NT2/D1 (cell line): ENCODE data around the gene ODC1.

ENCODE experiments used
- DNase-seq: peaks from one replicate; pipeline ENCODE4 v3.0.0-alpha.2; 2011; ENCODE audit warnings: low read depth, low spot score
- H3K27me3 ChIP-seq: 2 replicates; pipeline ENCODE4 v1.6.0; 2011; ENCODE audit warnings: mild to moderate bottlenecking; ENCODE audit not compliant: insufficient read length, insufficient read depth
- H3K36me3 ChIP-seq: 2 replicates; pipeline ENCODE4 v1.6.1; 2011; ENCODE audit warnings: mild to moderate bottlenecking, low read length, mixed read lengths; ENCODE audit not compliant: insufficient read depth, insufficient read length
- H3K4me1 ChIP-seq: 2 replicates; pipeline ENCODE4 v1.5.1; 2011; ENCODE audit not compliant: insufficient read depth, insufficient read length
- H3K4me3 ChIP-seq: 2 replicates; pipeline ENCODE4 v1.5.1; 2011; ENCODE audit warnings: low read depth; ENCODE audit not compliant: insufficient read length
- H3K9ac ChIP-seq: 2 replicates; pipeline ENCODE4 v1.6.0; 2011; ENCODE audit warnings: low read depth; ENCODE audit not compliant: insufficient read length
- H3K9me3 ChIP-seq: 2 replicates; pipeline ENCODE4 v1.5.1; 2011; ENCODE audit warnings: mild to moderate bottlenecking, low read length; ENCODE audit not compliant: insufficient read depth
- SUZ12 ChIP-seq: IDR thresholded peaks from 2 replicates; pipeline ENCODE4 v1.6.1; 2011; ENCODE audit not compliant: insufficient read length, insufficient read depth; ENCODE audit errors: extremely low read depth
- YY1 ChIP-seq: IDR thresholded peaks from 2 replicates; pipeline ENCODE4 v1.6.1; 2011; ENCODE audit not compliant: insufficient read length, insufficient read depth
- ZNF274 ChIP-seq: IDR thresholded peaks from 2 replicates; pipeline ENCODE4 v1.6.1; 2011; ENCODE audit warnings: mild to moderate bottlenecking, low read depth, low read length

Gene ODC1

DNA sequence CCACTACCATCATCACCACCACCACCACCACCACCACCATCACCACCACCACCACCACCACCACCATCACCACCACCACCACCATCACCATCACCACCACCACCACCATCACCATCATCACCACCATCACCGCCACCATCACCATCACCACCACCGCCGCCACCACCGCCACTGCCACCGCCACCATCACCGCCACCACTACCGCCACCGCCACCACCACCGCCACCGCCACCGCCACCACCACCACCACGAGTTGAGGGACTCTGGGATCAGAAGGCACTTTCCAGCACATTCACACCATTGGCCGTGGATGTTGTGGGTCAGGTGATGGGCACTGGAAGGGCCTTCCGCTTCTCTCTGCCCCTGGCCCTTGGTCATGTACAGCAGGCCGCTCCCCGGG, 48.8 kb downstream of the ODC1 start:
- DNase-seq, result no peak
- Histone ChIP-seq H3K4me3 (no peak overlapping the region), H3K27me3 (no peaks in the 10 kb centered on the region), H3K9ac (no peak overlapping the region), H3K4me1 (peaks cover 2% of the 10 kb centered on the region), H3K36me3 (peaks cover 8% of the 10 kb centered on the region), H3K9me3 (no peaks in the 10 kb centered on the region)
- no peak for TF ChIP-seq YY1
- TF ChIP-seq ZNF274, result no peak
- no peak for TF ChIP-seq SUZ12

DNA sequence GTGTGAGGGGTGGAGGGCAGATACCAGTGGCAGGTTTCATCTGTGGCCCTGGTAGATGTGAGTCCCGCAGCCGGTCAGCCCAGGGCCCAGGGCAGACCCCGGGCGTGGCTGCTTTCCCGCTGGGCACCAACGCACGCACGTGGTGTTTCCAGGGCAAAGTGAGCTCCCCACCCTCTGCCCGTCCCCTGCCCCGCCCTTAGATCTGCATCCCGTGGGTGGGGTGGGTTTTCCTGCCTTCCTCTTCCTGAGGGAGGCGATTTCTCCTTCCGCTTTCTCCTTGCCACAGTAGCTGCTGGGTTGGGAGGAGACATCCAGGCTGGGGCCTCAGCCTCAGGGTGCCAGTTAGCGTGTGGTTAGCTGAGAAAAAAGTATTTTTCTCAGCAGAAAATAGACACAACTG, 49.6 kb downstream of the ODC1 start:
- no peaks in the 10 kb centered on the region for H3K27me3 ChIP-seq
- peaks cover 8% of the 10 kb centered on the region for H3K36me3 ChIP-seq
- peaks cover 3% of the 10 kb centered on the region for H3K4me1 ChIP-seq
- DNase-seq, result no peak
- TF ChIP-seq ZNF274, result no peak
- no peak for TF ChIP-seq SUZ12
- no peak for TF ChIP-seq YY1
- no peaks in the 10 kb centered on the region for H3K9me3 ChIP-seq
- H3K9ac ChIP-seq, result no peak overlapping the region
- no peak overlapping the region for H3K4me3 ChIP-seq

DNA sequence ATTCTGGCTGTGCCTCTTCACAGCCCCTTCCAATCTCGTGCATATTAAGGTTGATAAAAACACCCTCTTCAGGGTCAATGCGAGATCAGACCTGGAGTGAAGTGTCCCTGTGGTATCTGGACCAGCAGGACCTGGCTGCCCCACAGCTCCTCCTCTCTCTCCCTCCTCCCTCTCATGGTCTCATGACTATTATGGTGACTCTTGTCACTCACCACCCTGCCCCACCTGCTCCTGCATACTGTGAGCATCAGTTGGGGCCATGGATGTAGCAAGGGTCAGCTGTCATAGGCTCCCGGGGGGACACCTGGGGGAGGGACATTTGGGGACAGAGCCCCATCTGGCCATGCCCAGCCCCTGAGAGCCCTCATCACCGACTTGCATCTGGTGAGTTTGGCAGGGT, 50.2 kb downstream of the ODC1 start:
- H3K9me3 ChIP-seq, result no peaks in the 10 kb centered on the region
- H3K36me3 ChIP-seq, result peaks cover 8% of the 10 kb centered on the region
- DNase-seq, result no peak
- H3K9ac ChIP-seq, result no peak overlapping the region
- TF ChIP-seq YY1 (no peak), ZNF274 (no peak), SUZ12 (no peak)
- no peak overlapping the region for H3K4me3 ChIP-seq
- no peaks in the 10 kb centered on the region for H3K27me3 ChIP-seq
- peaks cover 7% of the 10 kb centered on the region for H3K4me1 ChIP-seq

DNA sequence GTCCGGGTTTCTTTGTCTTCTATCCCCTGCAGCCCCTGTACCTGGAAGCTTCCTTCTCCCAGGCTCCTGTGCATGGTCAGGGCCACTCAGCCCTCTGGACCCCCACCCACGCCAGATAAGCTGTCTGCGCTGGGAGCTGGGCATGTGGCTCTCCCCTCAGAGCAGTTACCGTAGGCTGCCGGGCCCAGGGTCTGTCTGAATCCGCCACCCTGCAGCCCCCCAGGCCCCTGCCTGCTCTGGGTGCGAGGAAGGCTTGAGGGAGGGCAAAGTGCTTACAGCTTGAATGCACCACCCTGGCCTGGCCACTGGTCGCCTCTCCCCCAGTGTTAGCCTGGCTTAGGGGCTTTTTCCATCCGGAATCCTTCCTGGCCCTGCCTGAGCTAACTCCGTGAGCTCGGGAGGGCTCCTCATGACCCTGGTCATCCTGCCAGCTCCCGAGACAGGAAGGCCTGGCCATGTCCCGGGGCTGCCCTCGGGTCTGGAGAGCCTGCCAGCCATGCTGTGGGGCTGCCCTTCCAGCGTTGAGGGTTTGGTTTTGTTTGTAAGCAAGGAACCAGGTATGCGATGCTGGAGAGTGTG, 50.7 kb downstream of the ODC1 start:
- TF ChIP-seq SUZ12 (no peak), YY1 (no peak), ZNF274 (no peak)
- H3K4me1 ChIP-seq, result peaks cover 7% of the 10 kb centered on the region
- no peaks in the 10 kb centered on the region for H3K27me3 ChIP-seq
- H3K9ac ChIP-seq, result no peak overlapping the region
- H3K36me3 ChIP-seq, result peaks cover 8% of the 10 kb centered on the region
- H3K9me3 ChIP-seq, result no peaks in the 10 kb centered on the region
- no peak overlapping the region for H3K4me3 ChIP-seq
- DNase-seq, result no peak

DNA sequence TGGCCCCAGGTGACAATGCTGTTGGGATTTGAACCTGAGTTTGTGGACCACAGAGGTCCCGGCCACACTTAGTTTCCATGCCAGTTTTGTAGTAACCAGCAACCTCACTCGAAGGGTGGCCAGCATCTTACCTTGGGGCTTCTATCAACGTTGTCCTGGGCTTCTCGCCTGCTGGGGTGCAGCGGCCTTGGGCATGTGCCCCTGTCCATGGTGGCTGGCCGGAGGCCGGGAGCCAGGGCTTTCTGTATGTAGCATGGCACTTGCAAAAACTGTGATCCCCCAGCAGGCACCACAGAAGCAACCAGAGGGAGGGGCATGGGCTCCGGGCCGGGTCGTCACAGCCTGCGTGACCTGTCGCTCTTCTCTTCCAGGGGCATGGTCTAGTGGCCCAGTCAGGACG, 51.7 kb downstream of the ODC1 start:
- TF ChIP-seq YY1 (no peak), ZNF274 (no peak), SUZ12 (no peak)
- no peak for DNase-seq
- peaks cover 7% of the 10 kb centered on the region for H3K4me1 ChIP-seq
- H3K27me3 ChIP-seq, result no peaks in the 10 kb centered on the region
- H3K36me3 ChIP-seq, result peaks cover 8% of the 10 kb centered on the region
- H3K4me3 ChIP-seq, result no peak overlapping the region
- no peak overlapping the region for H3K9ac ChIP-seq
- H3K9me3 ChIP-seq, result no peaks in the 10 kb centered on the region

DNA sequence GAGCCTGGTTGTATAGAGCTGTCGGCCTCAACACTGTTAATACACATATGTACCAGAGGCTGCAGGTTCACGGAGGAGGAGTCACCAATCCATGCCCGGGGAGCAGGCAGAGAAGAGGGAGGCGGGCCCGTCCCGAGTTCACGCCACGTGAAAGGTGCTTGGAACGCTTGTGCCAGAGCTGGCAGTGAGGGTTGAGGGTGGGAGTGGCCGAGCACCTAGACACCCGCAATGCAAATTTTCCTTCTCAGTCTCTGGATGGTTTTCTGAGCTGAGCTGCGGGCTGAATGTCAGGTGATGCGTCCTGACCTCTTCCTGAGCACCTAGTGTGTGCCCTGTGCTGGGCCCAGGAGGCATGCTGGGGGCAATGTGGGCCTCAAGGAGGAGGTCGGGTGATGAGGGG, 52.2 kb downstream of the ODC1 start:
- Histone ChIP-seq H3K9ac (no peak overlapping the region), H3K27me3 (no peaks in the 10 kb centered on the region), H3K36me3 (peaks cover 6% of the 10 kb centered on the region), H3K4me3 (no peak overlapping the region), H3K4me1 (peaks cover 7% of the 10 kb centered on the region), H3K9me3 (no peaks in the 10 kb centered on the region)
- no peak for DNase-seq
- TF ChIP-seq ZNF274 (no peak), YY1 (no peak), SUZ12 (no peak)

DNA sequence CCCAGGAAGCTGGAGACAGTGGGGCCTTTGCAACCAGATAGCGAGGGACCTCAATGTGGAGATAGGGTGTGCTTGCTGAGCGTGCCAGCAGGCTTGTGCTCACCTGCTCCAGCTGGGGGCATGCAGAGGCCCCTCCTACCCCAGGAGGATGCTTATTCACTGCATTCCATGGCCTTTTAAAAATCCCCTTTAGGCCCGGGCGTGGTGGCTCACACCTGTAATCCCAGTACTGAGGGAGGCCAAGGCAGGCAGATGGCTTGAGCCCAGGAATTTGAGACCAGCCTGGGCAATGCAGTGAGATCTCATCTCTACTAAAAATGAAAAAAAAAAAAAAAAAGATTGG, 54.5 kb downstream of the ODC1 start:
- Histone ChIP-seq H3K4me1 (peaks cover 7% of the 10 kb centered on the region), H3K9ac (no peak overlapping the region), H3K36me3 (no peaks in the 10 kb centered on the region), H3K9me3 (no peaks in the 10 kb centered on the region), H3K27me3 (no peaks in the 10 kb centered on the region), H3K4me3 (no peak overlapping the region)
- DNase-seq, result no peak
- TF ChIP-seq ZNF274 (no peak), YY1 (no peak), SUZ12 (no peak)
